Hepatocyte (in vitro differentiated cells): ENCODE measurements around the gene EFNA2. TPM values are rescaled to one million over a fixed set of nuclear protein-coding genes. Genes with fewer than 3 reads are reported as not detected.

Source experiments
- DNase-seq: peaks from one replicate; pipeline ENCODE4 v3.0.0-alpha.2; 2016; ENCODE audit warnings: low spot score
- H2AFZ ChIP-seq: fragments of 200-600 bp; sonication (generic); 2 replicates; pipeline ENCODE4 v1.6.0; 2016; ENCODE audit warnings: antibody characterized with exemption, mild to moderate bottlenecking
- H3K27ac ChIP-seq: fragments of 200-600 bp; sonication (generic); 2 replicates; pipeline ENCODE4 v1.5.1; 2016; ENCODE audit warnings: mild to moderate bottlenecking
- H3K27me3 ChIP-seq: fragments of 200-600 bp; sonication (generic); 2 replicates; pipeline ENCODE4 v1.6.1; 2016
- H3K36me3 ChIP-seq: fragments of 200-600 bp; sonication (generic); replicated peaks from 2 replicates; pipeline ENCODE4 v1.5.1; 2016; ENCODE audit warnings: low read depth; ENCODE audit not compliant: insufficient read depth
- H3K4me1 ChIP-seq: fragments of 200-600 bp; sonication (generic); 2 replicates; pipeline ENCODE4 v1.5.1; 2016; ENCODE audit warnings: mild to moderate bottlenecking, moderate library complexity; ENCODE audit not compliant: insufficient read depth
- H3K4me2 ChIP-seq: fragments of 200-600 bp; sonication (generic); 2 replicates; pipeline ENCODE4 v1.6.0; 2016
- H3K4me3 ChIP-seq: fragments of 200-600 bp; sonication (generic); 2 replicates; pipeline ENCODE4 v1.5.1; 2016; ENCODE audit warnings: mild to moderate bottlenecking
- H3K79me2 ChIP-seq: fragments of 200-600 bp; sonication (generic); 2 replicates; pipeline ENCODE4 v1.6.0; 2017; ENCODE audit warnings: mild to moderate bottlenecking
- H3K9me2 ChIP-seq: fragments of 200-600 bp; sonication (generic); replicated peaks from 2 replicates; pipeline ENCODE4 v1.6.0; 2017; ENCODE audit warnings: mild to moderate bottlenecking; ENCODE audit not compliant: insufficient read depth
- H3K9me3 ChIP-seq: fragments of 200-600 bp; sonication (generic); 2 replicates; pipeline ENCODE4 v1.5.1; 2016; ENCODE audit warnings: low read depth, mild to moderate bottlenecking
- H4K20me1 ChIP-seq: fragments of 200-600 bp; sonication (generic); 2 replicates; pipeline ENCODE4 v1.6.0; 2016; ENCODE audit warnings: mild to moderate bottlenecking; ENCODE audit not compliant: insufficient read depth, poor library complexity, severe bottlenecking
- CTCF ChIP-seq: fragments of 200-600 bp; sonication (generic); IDR thresholded peaks from 2 replicates; pipeline ENCODE4 v1.5.1; 2016; ENCODE audit warnings: antibody characterized with exemption, mild to moderate bottlenecking; ENCODE audit not compliant: poor library complexity
- EZH2 ChIP-seq: fragments of 200-600 bp; sonication (generic); IDR thresholded peaks from 2 replicates; pipeline ENCODE4 v1.6.1; 2016; ENCODE audit warnings: antibody characterized with exemption, mild to moderate bottlenecking, borderline replicate concordance
- EZH2phosphoT487 ChIP-seq: fragments of 200-600 bp; sonication (generic); IDR thresholded peaks from one replicate; pipeline ENCODE4 v1.6.1; 2018; ENCODE audit warnings: antibody characterized with exemption, mild to moderate bottlenecking, low read depth, moderate library complexity; ENCODE audit not compliant: unreplicated experiment, severe bottlenecking
- WGBS: methylation state at CpG from one replicate; pipeline ENCODE4 v1.1.6; 2016; ENCODE audit warnings: low lambda C conversion rate; ENCODE audit errors: missing lambda C conversion rate; 5-methylcytosine and 5-hydroxymethylcytosine counted together
- polyA plus RNA-seq: library from polyadenylated mRNA; unstranded; fragments of >200 nt; fragmentation: Nextera tagmentation; extraction: Ambion mirVana; gene quantifications from 2 replicates; pipeline ENCODE4 v1.2.1, GENCODE V29; 2016
- total RNA-seq: library from RNA; depleted of rRNA; stranded (reverse); fragments of >200 nt; gene quantifications from 2 replicates; pipeline ENCODE4 v1.2.3, GENCODE V29; 2014

EFNA2 gene
- total and polyA plus RNA-seq, 2 experiments from 2014 or later: 1.3 to 14.2 TPM

DNA sequence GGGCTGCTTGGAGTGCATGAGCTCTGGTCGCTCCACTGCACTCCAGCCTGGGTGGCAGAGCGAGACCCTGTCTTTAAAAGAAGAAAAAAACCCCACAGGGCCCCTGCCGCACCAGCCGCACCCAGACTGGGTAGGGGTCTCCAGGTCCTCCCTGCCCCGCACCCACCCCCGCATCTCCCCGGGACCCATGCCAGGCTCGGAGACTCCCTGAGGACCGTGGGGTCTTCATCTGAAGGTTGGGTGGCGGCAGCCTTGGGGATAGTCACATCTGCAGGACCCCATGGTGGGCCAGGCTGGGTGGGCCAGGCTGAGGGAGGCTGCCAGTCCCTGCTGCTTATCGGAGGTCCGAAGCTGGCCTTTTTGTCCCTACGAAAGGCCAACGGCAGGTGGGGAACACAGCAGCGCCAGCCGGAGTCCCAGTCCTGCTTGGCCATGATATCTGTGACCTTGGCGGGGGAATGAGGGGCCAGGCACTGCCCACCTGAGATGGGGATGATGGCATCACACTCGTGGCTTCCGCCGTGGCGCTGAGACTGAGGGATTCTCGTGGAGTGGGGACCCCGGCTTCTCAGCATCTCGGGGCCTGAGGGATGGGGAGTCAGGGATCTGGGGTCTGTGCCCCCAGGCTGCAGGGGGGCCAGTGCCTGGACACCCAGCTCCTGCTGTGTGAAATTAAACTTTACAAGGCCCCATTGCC is 11.1 kb downstream of the EFNA2 start:
- TF ChIP-seq EZH2 (no peak), EZH2phosphoT487 (no peak), CTCF (no peak)
- Histone ChIP-seq H3K36me3 (no peaks in the 10 kb centered on the region), H3K4me2 (no peak overlapping the region), H3K27me3 (no peaks in the 10 kb centered on the region), H3K9me2 (no peaks in the 10 kb centered on the region), H3K4me1 (peaks cover 6% of the 10 kb centered on the region), H3K4me3 (no peak overlapping the region), H2AFZ (no peak overlapping the region), H3K79me2 (peaks cover 8% of the 10 kb centered on the region), H4K20me1 (no peaks in the 10 kb centered on the region), H3K27ac (no peak overlapping the region), H3K9me3 (no peaks in the 10 kb centered on the region)
- 93% methylated on average over 24 of the region's 24 CpGs for WGBS
- no peak for DNase-seq

DNA sequence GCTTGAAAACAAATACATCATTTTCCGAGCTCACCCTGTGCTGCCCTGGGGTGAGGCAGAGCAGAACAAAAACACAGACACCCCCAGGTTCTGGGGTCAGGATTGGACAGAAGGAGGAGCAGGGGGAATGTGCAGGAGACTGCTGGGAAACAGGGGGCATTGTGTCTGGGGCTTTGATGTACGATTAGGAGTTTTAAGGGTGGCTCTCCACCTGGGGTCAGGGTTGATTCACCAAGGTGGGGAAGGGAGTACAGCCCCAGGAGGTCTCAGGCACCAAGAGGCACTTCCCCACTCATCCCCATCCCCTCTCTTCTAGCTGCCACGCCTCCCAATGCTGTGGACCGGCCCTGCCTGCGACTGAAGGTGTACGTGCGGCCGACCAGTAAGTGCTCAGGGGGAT is 12.6 kb downstream of the EFNA2 start:
- Histone ChIP-seq H3K4me1 (no peaks in the 10 kb centered on the region), H2AFZ (no peak overlapping the region), H3K27me3 (no peaks in the 10 kb centered on the region), H4K20me1 (no peaks in the 10 kb centered on the region), H3K9me3 (no peaks in the 10 kb centered on the region), H3K36me3 (no peaks in the 10 kb centered on the region), H3K4me2 (no peak overlapping the region), H3K79me2 (no peaks in the 10 kb centered on the region), H3K27ac (no peak overlapping the region), H3K4me3 (no peak overlapping the region), H3K9me2 (no peaks in the 10 kb centered on the region)
- WGBS: 92% methylated on average over 8 of the region's 8 CpGs
- DNase-seq: no peak
- TF ChIP-seq EZH2 (no peak), CTCF (no peak), EZH2phosphoT487 (no peak)

DNA sequence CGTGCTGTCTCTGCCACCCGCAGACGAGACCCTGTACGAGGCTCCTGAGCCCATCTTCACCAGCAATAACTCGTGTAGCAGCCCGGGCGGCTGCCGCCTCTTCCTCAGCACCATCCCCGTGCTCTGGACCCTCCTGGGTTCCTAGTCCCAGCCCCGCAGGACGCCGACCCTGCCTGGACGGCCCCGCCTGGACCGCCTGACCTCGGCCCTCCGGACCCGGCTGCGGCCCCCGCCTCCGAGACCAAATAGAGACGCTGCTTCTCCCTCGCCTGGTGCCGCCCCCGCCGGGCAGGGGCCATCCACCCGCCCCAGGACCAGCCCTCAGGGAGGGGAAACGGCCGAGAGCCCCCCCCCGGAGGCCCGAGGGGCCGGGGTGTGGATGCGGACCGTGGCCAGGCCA is 14.1 kb downstream of the EFNA2 start:
- Histone ChIP-seq H4K20me1 (no peaks in the 10 kb centered on the region), H2AFZ (no peak overlapping the region), H3K4me2 (no peak overlapping the region), H3K4me1 (peaks cover 4% of the 10 kb centered on the region), H3K36me3 (no peaks in the 10 kb centered on the region), H3K27me3 (no peaks in the 10 kb centered on the region), H3K9me3 (no peaks in the 10 kb centered on the region), H3K4me3 (no peak overlapping the region), H3K79me2 (no peaks in the 10 kb centered on the region), H3K27ac (no peak overlapping the region), H3K9me2 (no peaks in the 10 kb centered on the region)
- TF ChIP-seq EZH2 (no peak), EZH2phosphoT487 (no peak), CTCF (no peak)
- no peak for DNase-seq
- 95% methylated on average over 22 of the region's 34 CpGs for WGBS
